PC-3 (cell line): ENCODE measurements around the gene AGER.

Experiments
- CTCF ChIP-seq: fragments of 300-600 bp; sonication (generic); conservative IDR thresholded peaks from 2 replicates; pipeline ENCODE4 v1.5.1; 2017; ENCODE audit warnings: antibody characterized with exemption, low read depth, mild to moderate bottlenecking, low read length
- EZH2 ChIP-seq: fragments of 300-600 bp; sonication (generic); IDR thresholded peaks from one replicate; pipeline ENCODE4 v1.6.1; 2017; ENCODE audit warnings: antibody characterized with exemption, mild to moderate bottlenecking, low read length; ENCODE audit not compliant: unreplicated experiment

- TF ChIP-seq CTCF (no peak), EZH2 (no peak)
Measured at GRCh38 chr6:32175711-32176475, 8.2 kb downstream of the AGER start, which contains the start of gene AGPAT1.
